SJSA1 (cell line): ENCODE results near the gene IL23A. TPM values are rescaled to one million over a fixed set of nuclear protein-coding genes. Genes with fewer than 3 reads are reported as not detected.

ENCODE experiments used
- DNase-seq, 2 experiments: peaks; one replicate each; pipeline ENCODE4 v3.0.0-alpha.2; 2015 to 2020; ENCODE audit warnings: low spot score in 2 of 2, low read depth in 1 of 2
- H3K27ac ChIP-seq: fragments of 250-450 bp; sonication (Bioruptor Pico); 2 replicates; pipeline ENCODE4 v1.5.1; 2020; ENCODE audit warnings: mild to moderate bottlenecking, moderate library complexity
- H3K27me3 ChIP-seq: fragments of 250-450 bp; sonication (Bioruptor Pico); replicated peaks from 2 replicates; pipeline ENCODE4 v1.5.1; 2020; ENCODE audit warnings: mild to moderate bottlenecking, moderate library complexity
- H3K36me3 ChIP-seq: fragments of 250-450 bp; sonication (Bioruptor Pico); 2 replicates; pipeline ENCODE4 v1.5.1; 2020; ENCODE audit warnings: mild to moderate bottlenecking
- H3K4me1 ChIP-seq: fragments of 250-450 bp; sonication (Bioruptor Pico); replicated peaks from 2 replicates; pipeline ENCODE4 v1.6.1; 2021; ENCODE audit warnings: mild to moderate bottlenecking
- H3K4me3 ChIP-seq: fragments of 250-450 bp; sonication (Bioruptor Pico); 2 replicates; pipeline ENCODE4 v1.5.1; 2020; ENCODE audit warnings: mild to moderate bottlenecking
- H3K9me3 ChIP-seq: fragments of 250-450 bp; sonication (Bioruptor Pico); replicated peaks from 2 replicates; pipeline ENCODE4 v1.5.1; 2020; ENCODE audit warnings: mild to moderate bottlenecking
- total RNA-seq: library from RNA; depleted of rRNA; stranded (reverse); fragments of >200 nt; shearing (Covaris generic); gene quantifications from 2 replicates; pipeline ENCODE4 v1.2.3, GENCODE V29; 2014

Gene IL23A
- total RNA-seq, 1 experiment from 2014 or later = 1.4 TPM

- no peak for DNase-seq
- peaks cover 14% of the 10 kb centered on the region for H3K4me1 ChIP-seq
- H3K27me3 ChIP-seq = no peaks in the 10 kb centered on the region
- H3K27ac ChIP-seq = no peak overlapping the region
- H3K9me3 ChIP-seq = no peaks in the 10 kb centered on the region
- no peak overlapping the region for H3K4me3 ChIP-seq
- no peaks in the 10 kb centered on the region for H3K36me3 ChIP-seq
These were observed 22.9 kb downstream of the IL23A start for GRCh38 chr12:56361487-56362129.

DNA sequence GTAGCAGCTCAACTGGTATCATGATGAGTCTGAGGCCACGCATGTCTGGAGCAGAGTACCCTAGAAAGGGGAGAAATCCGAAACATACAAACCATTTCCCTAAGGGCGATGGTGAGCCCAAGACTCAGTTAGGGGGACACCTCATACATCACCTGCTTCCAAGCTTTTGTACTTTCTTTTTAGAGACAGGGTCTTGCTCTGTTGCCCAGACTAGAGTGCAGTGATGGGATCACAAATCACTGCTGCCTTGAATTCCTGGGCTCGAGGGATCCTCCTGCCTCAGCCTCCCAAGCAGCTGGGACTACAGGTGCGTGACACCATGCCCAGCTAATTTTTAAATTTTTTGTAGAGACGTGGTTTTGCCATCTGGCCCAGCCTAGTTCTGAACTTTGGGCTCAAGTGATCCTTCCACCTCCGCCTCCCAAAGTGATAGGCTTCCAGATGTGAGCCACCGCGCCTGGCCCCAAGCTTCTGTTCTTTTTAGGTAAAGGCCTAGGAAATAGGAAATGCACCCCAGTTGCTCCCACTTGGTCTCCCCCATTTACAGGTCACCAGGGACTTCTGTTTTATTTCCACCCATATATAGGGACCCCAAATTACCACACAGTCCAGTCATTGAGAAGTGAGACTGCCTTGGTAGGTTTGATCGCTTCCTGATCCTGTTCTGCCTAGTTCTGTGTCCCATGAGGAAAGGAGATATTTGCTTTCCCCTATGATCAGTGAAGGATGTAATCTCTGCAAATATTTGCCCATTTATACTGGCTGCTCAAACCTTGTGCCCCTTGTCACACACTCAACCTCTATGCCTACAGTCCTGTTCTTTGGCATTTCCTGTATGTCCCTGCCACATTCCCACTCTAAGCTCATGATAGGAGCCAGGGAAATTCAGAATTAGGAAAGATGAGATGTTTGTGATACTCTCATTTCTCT, 23.7 kb downstream of the IL23A start, which contains the start of gene APOF:
Gene APOF (minus strand): TSS at position 728 of the 930 bp plus-strand sequence. CDS start 112 bp downstream, at position 616.
- no peaks in the 10 kb centered on the region for H3K36me3 ChIP-seq
- no peak within 1 kb of the TSS for H3K4me3 ChIP-seq
- H3K9me3 ChIP-seq = no peaks in the 10 kb centered on the region
- H3K4me1 ChIP-seq = peaks cover 14% of the 10 kb centered on the region
- DNase-seq = no peak
- H3K27ac ChIP-seq = no peak within 1 kb of the TSS
- no peaks in the 10 kb centered on the region for H3K27me3 ChIP-seq

GRCh38 chr12:56366948-56367347, 28.3 kb downstream of the IL23A start:
- no peak for DNase-seq
- H3K4me3 ChIP-seq = no peak overlapping the region
- no peaks in the 10 kb centered on the region for H3K27me3 ChIP-seq
- H3K36me3 ChIP-seq = no peaks in the 10 kb centered on the region
- H3K27ac ChIP-seq = no peak overlapping the region
- H3K9me3 ChIP-seq = no peaks in the 10 kb centered on the region
- no peaks in the 10 kb centered on the region for H3K4me1 ChIP-seq

GRCh38 chr12:56373515-56373914, 34.8 kb downstream of the IL23A start:
- no peak for DNase-seq
- H3K36me3 ChIP-seq = no peaks in the 10 kb centered on the region
- H3K4me3 ChIP-seq = no peak overlapping the region
- no peaks in the 10 kb centered on the region for H3K9me3 ChIP-seq
- no peak overlapping the region for H3K27ac ChIP-seq
- peaks cover 5% of the 10 kb centered on the region for H3K4me1 ChIP-seq
- no peaks in the 10 kb centered on the region for H3K27me3 ChIP-seq

DNA sequence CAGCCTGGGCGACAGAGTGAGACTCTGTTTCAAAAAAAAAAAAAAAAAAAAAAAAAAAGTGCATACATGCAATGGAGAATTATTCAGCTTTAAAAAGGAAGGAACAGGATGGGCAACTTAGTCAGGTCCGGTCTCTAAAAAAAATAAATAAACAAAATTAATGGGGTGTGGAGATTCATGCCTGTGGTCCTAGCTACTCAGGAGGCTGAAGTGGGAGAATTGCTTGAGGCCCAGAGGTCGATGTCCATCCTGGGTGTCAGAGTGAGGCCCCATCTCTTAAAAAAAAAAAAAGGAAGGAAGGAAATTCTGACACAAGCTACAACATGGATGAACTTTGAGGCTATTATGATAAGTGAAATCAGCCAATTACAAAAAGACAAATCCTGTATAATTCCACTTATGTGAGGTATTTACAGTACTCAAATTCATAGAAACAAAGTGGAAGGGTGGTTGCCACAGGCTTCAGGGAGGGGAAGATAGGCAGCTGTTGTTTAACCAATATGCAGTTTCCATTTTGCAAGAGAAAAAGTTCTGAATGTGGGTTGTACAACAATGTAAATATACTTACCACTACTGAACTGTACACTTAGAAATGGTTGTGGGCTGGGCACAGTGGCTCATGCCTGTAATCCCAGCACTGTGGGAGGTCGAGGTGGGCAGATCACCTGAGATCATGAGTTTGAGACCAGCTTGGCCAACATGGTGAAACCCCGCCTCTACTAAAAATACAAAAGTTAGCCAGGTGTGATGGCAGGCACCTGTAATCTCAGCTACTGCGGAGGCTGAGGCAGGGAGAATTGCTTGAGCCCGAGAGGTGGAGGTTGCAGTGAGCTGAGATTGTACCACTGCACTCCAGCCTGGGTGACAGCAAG, 36.3 kb downstream of the IL23A start:
- Histone ChIP-seq H3K4me1 (peaks cover 5% of the 10 kb centered on the region), H3K27me3 (no peaks in the 10 kb centered on the region), H3K36me3 (no peaks in the 10 kb centered on the region), H3K4me3 (no peak overlapping the region), H3K9me3 (no peaks in the 10 kb centered on the region), H3K27ac (no peak overlapping the region)
- DNase-seq = peak in 1 of 2 experiments; percentile 8

- no peaks in the 10 kb centered on the region for H3K36me3 ChIP-seq
- H3K9me3 ChIP-seq = no peaks in the 10 kb centered on the region
- no peak overlapping the region for H3K27ac ChIP-seq
- H3K27me3 ChIP-seq = no peaks in the 10 kb centered on the region
- H3K4me3 ChIP-seq = no peak overlapping the region
- DNase-seq = no peak
- H3K4me1 ChIP-seq = peaks cover 5% of the 10 kb centered on the region
These were observed 37.1 kb downstream of the IL23A start for GRCh38 chr12:56375598-56376434.

DNA sequence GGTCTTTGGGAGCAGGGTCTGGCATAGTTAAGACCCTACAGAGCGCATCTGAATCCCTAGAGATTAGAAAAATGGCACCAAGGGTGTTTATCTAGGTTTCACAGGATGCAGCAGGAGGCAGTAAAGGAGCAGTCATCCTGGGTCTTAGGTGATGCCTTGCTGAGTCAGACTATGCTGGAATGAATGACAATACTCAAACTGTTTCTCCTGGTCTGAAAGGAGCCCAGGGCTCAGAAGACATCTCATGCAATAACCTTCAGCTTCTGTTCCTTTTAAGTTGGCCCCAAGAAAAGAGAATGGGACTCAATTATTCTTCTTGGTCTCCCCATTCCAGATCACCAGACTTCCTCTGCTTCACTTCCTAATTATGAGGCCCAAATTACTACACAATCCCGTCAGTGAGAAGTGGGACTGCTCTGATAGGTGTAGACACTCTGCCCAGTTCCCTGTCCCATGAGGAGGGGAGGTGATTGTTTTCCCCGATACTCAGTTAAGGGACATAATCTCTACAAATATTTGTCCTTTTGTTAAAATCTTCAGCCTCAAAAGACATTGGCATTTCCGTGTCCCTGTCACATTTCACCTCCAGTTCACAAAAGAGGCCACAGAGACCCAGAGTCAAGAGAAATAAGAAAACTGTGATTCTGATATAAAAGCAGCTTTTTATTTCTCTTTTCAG, 38.8 kb downstream of the IL23A start:
- Histone ChIP-seq H3K36me3 (no peaks in the 10 kb centered on the region), H3K4me3 (no peak overlapping the region), H3K27me3 (no peaks in the 10 kb centered on the region), H3K27ac (no peak overlapping the region), H3K4me1 (peaks cover 5% of the 10 kb centered on the region), H3K9me3 (no peaks in the 10 kb centered on the region)
- DNase-seq = no peak

DNA sequence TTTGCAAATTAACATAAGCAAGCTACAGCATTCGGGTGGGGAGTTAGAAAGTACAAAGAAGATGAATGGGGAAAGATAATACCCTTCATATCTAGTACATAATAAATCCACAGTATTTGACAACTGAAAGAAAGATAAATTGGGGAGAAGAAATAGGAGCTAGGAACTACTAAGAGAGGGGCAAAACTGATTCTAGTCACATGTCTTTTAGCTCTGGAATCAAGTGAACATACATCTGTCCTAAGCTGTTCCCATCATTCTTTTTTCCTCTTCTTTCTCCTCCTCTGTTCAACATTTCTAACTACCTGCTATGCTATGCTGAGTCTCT, 39.3 kb downstream of the IL23A start:
- no peak overlapping the region for H3K4me3 ChIP-seq
- H3K36me3 ChIP-seq = no peaks in the 10 kb centered on the region
- H3K27ac ChIP-seq = no peak overlapping the region
- H3K9me3 ChIP-seq = no peaks in the 10 kb centered on the region
- H3K4me1 ChIP-seq = peaks cover 5% of the 10 kb centered on the region
- no peaks in the 10 kb centered on the region for H3K27me3 ChIP-seq
- no peak for DNase-seq

DNA sequence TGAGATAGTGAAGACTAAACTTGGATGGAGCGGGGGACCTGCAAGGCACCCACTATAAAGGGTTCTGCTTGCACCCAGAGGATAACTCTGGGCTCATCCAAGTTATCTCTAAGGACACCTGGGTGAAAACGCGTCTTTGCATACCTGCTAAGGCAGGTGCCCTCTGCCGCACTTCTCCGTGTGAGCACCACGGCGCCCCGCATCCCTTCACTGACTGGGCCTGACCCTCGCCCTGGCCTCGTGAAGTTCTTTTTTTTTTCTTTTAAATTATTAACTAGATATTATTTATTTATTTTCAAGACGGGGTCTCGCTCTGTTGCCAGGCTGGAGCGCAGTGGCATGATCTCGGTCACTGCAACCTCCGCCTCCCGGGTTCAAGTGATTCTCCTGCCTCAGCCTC, 43.9 kb downstream of the IL23A start:
- H3K4me1 ChIP-seq = 0 out of 2 replicates have a peak, but pooled peaks cover 4% of the 10 kb centered on the region
- H3K36me3 ChIP-seq = no peaks in the 10 kb centered on the region
- H3K27ac ChIP-seq = no peak overlapping the region
- DNase-seq = no peak
- H3K4me3 ChIP-seq = no peak overlapping the region
- no peaks in the 10 kb centered on the region for H3K27me3 ChIP-seq
- H3K9me3 ChIP-seq = no peaks in the 10 kb centered on the region

DNA sequence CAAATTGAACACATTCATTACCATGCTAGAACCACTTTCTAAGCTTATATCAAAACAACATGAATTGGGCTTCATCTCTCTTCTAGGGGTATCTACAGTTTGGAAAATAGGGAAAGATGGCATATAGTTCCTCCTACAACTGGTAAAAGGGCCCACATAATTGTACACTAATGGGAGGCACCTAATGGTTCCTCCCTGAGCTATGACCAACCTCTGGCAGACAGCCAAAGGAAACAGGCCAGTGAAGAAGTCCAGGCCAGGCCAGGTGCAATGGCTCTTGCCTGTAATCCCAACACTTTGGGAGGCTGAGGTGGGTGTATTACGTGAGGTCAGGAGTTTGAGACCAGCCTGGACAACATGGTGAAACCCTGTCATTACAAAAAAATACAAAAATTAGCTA, 47.2 kb downstream of the IL23A start:
- DNase-seq = no peak
- Histone ChIP-seq H3K36me3 (no peaks in the 10 kb centered on the region), H3K4me1 (0 out of 2 replicates have a peak, but pooled peaks cover 4% of the 10 kb centered on the region)

DNA sequence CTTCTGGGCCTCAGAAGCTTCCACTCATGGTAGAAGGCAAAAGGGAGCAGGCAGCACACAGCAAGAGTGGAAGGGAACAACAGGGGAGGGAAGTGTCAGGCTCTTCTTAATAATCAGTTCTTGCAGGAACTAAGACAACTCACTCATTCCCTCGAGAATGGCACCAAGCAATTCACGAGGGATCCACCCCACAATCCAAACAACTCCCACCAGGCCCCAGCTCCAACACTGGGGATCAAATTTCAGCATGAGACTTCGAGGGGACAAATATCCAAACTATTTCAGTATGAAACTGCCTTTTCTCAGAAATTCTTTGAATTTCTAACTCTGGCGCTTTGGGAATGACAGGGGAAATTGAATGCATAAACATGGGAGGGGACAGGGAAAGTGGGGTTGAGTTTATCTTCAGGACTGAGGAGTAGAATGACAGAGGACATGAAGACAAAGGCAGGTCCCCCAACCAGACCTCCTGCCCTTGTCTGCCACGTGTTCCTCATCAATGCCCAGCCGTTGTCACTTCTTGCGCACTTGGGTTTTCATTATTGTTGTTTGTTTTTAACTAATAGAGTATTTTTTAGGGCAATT, 48.6 kb downstream of the IL23A start:
- Histone ChIP-seq H3K27me3 (no peaks in the 10 kb centered on the region), H3K4me3 (no peak overlapping the region), H3K36me3 (no peaks in the 10 kb centered on the region), H3K4me1 (0 out of 2 replicates have a peak, but pooled peaks cover 4% of the 10 kb centered on the region), H3K9me3 (no peaks in the 10 kb centered on the region), H3K27ac (no peak overlapping the region)
- DNase-seq = peak in 1 of 2 experiments; percentile 6

More for the DNA sequence above, 47.2 kb downstream of the IL23A start:
- H3K9me3 ChIP-seq = no peaks in the 10 kb centered on the region
- no peaks in the 10 kb centered on the region for H3K27me3 ChIP-seq
- H3K4me3 ChIP-seq = no peak overlapping the region
- H3K27ac ChIP-seq = no peak overlapping the region

DNA sequence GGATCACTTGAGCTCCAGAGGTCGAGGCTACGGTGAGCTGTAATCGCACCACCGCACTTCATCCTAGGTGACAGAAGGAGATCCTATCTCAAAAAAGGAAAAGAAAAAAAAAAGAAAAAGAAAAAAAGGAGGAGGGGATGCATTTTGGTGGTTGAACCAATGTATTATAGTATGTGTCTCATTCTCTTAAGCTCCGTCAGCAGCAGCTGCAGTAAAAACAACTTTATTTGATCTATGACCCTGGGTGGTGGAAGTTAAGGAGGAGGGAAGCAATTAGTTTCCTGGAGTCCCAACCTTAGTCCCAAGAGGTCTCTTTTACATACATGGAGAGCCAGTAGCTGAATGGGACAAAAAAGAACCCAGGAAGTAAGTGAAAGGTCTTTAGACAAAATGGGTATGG, 50.7 kb downstream of the IL23A start:
- Histone ChIP-seq H3K36me3 (no peaks in the 10 kb centered on the region), H3K4me3 (no peak overlapping the region), H3K9me3 (no peaks in the 10 kb centered on the region), H3K4me1 (0 out of 2 replicates have a peak, but pooled peaks cover 4% of the 10 kb centered on the region), H3K27me3 (no peaks in the 10 kb centered on the region), H3K27ac (no peak overlapping the region)
- DNase-seq = no peak
